GM12801 (cell line): ENCODE results near the gene CNDP2.

Experiments
- CTCF ChIP-seq: IDR thresholded peaks from one replicate; pipeline ENCODE4 v1.5.1; 2011; ENCODE audit warnings: control low read depth; ENCODE audit not compliant: insufficient read length; ENCODE audit errors: extremely low read depth

CNDP2 gene

DNA sequence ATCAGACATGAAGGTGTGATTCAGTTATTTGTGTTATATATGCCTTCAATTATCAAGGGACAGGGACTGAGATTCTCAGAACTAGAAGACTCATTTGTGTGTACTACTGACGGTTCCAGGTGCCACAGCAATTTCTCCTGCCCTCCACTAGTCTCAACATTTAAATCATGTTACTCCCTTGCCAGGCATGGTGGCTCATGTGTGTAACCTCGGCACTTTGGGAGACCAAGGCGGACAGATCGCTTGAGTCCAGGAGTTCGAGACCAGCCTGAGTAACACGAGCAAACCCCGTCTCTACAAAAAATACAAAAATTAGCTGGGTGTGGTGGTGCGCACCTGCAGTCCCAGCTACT, 1.1 kb downstream of the CNDP2 start:
- no peak for TF ChIP-seq CTCF

GRCh38 chr18:74497778-74498177, 1.6 kb downstream of the CNDP2 start:
- no peak for TF ChIP-seq CTCF

- no peak for TF ChIP-seq CTCF
Observed at GRCh38 chr18:74498712-74499627, 2.8 kb downstream of the CNDP2 start.

GRCh38 chr18:74499633-74500032, 3.5 kb downstream of the CNDP2 start:
- no peak for TF ChIP-seq CTCF

- TF ChIP-seq CTCF: no peak
Observed at GRCh38 chr18:74500372-74500771, 4.2 kb downstream of the CNDP2 start.

- TF ChIP-seq CTCF: no peak
Observed at GRCh38 chr18:74501386-74501785, 5.2 kb downstream of the CNDP2 start.

DNA sequence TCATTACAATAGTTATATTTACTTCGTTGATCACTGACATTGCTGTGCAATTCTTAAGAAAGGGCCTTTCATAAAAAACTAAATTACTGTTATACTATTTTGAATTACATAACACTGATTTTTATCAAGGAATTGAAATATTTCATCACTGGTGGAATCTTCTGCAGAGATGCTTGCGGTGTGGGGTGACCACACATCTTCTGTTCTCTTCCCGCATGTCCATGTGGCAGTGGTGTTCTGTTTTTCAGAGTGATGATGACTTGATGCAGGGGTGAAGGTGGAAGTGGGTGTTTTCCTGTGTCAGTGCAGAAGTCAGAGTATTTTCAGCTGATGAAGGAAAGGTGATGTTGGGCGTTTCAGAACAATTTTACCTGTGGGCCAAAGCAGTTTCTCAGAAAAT, 7.0 kb downstream of the CNDP2 start:
- TF ChIP-seq CTCF: no peak
